Mesendoderm (in vitro differentiated cells): ENCODE results near the gene NLRP1.

Source experiments
- DNase-seq: peaks from one replicate; pipeline ENCODE4 v3.0.0; 2013
- H2AK5ac ChIP-seq: 2 replicates; pipeline ENCODE4 v1.6.1; 2013; ENCODE audit warnings: low read length, inconsistent platforms
- H2BK120ac ChIP-seq: 2 replicates; pipeline ENCODE4 v1.6.1; 2013; ENCODE audit warnings: low read depth, mild to moderate bottlenecking, low read length, moderate library complexity, mixed read lengths
- H2BK15ac ChIP-seq: replicated peaks from 2 replicates; pipeline ENCODE4 v1.6.1; 2013; ENCODE audit warnings: low read depth, mild to moderate bottlenecking, moderate library complexity
- H2BK5ac ChIP-seq: 2 replicates; pipeline ENCODE4 v1.6.1; 2013; ENCODE audit warnings: low read length, inconsistent platforms
- H3K18ac ChIP-seq: 2 replicates; pipeline ENCODE4 v1.6.1; 2013; ENCODE audit warnings: mild to moderate bottlenecking, low read length, mixed read lengths
- H3K23ac ChIP-seq: one replicate; pipeline ENCODE4 v1.6.1; 2013; ENCODE audit warnings: low read length
- H3K27ac ChIP-seq: 2 replicates; pipeline ENCODE4 v1.5.1; 2013; ENCODE audit warnings: low read depth, mild to moderate bottlenecking, inconsistent platforms, low read length, moderate library complexity
- H3K27me3 ChIP-seq: 2 replicates; pipeline ENCODE4 v1.6.1; 2013; ENCODE audit warnings: low read length, control low read depth, mild to moderate bottlenecking, inconsistent platforms; ENCODE audit not compliant: insufficient read depth, poor library complexity
- H3K36me3 ChIP-seq: 2 replicates; pipeline ENCODE4 v1.6.1; 2013; ENCODE audit warnings: low read length, inconsistent platforms; ENCODE audit not compliant: control insufficient read depth, insufficient read depth
- H3K4ac ChIP-seq: one replicate; pipeline ENCODE4 v1.6.1; 2013; ENCODE audit warnings: low read depth, mild to moderate bottlenecking, low read length, moderate library complexity
- H3K4me1 ChIP-seq: 2 replicates; pipeline ENCODE4 v1.6.1; 2013; ENCODE audit warnings: low read depth, low read length, inconsistent platforms; ENCODE audit not compliant: control insufficient read depth
- H3K4me2 ChIP-seq: 2 replicates; pipeline ENCODE4 v1.6.1; 2013; ENCODE audit warnings: low read length
- H3K4me3 ChIP-seq: 2 replicates; pipeline ENCODE4 v1.5.1; 2013; ENCODE audit warnings: mild to moderate bottlenecking, low read length
- H3K56ac ChIP-seq: one replicate; pipeline ENCODE4 v1.6.1; 2013; ENCODE audit warnings: low read length
- H3K79me1 ChIP-seq: 2 replicates; pipeline ENCODE4 v1.6.1; 2013; ENCODE audit warnings: low read length, inconsistent platforms
- H3K79me2 ChIP-seq: 2 replicates; pipeline ENCODE4 v1.6.1; 2013; ENCODE audit warnings: mild to moderate bottlenecking, low read length; ENCODE audit not compliant: control insufficient read depth, insufficient read depth
- H3K9ac ChIP-seq: 2 replicates; pipeline ENCODE4 v1.6.1; 2013; ENCODE audit warnings: low read length, inconsistent platforms
- H4K5ac ChIP-seq: one replicate; pipeline ENCODE4 v1.6.1; 2013; ENCODE audit warnings: low read length
- H4K8ac ChIP-seq: one replicate; pipeline ENCODE4 v1.6.1; 2013; ENCODE audit warnings: low read depth, mild to moderate bottlenecking, control low read depth, low read length, moderate library complexity
- WGBS: extraction: QIAGEN DNeasy Blood & Tissue Kit; methylation state at CpG from one replicate; pipeline ENCODE4 v1.1.7; 2013; ENCODE audit warnings: low lambda C conversion rate, missing lambda C conversion rate; ENCODE audit not compliant: insufficient coverage; ENCODE audit errors: extremely low coverage; 5-methylcytosine and 5-hydroxymethylcytosine counted together

Gene NLRP1

GRCh38 chr17:5527601-5528250 is 56.6 kb downstream of the NLRP1 start:
- Histone ChIP-seq H3K36me3 (no peaks in the 10 kb centered on the region), H3K56ac (no peak overlapping the region), H3K79me2 (no peaks in the 10 kb centered on the region), H2BK5ac (no peak overlapping the region), H2AK5ac (no peak overlapping the region), H3K4me3 (no peak overlapping the region), H2BK120ac (no peak overlapping the region), H3K4me2 (no peak overlapping the region), H3K4me1 (no peaks in the 10 kb centered on the region), H3K18ac (no peak overlapping the region), H4K8ac (no peak overlapping the region), H3K9ac (no peak overlapping the region), H3K27ac (no peak overlapping the region), H3K23ac (no peak overlapping the region), H3K27me3 (no peaks in the 10 kb centered on the region), H3K79me1 (no peaks in the 10 kb centered on the region), H2BK15ac (no peak overlapping the region), H4K5ac (no peak overlapping the region), H3K4ac (no peak overlapping the region)
- DNase-seq = no peak
- WGBS = no CpG with 5 or more reads among the region's 9 CpGs

GRCh38 chr17:5526821-5527598 is 57.3 kb downstream of the NLRP1 start:
- Histone ChIP-seq H3K18ac (no peak overlapping the region), H3K27me3 (no peaks in the 10 kb centered on the region), H3K9ac (no peak overlapping the region), H3K56ac (no peak overlapping the region), H3K23ac (no peak overlapping the region), H3K36me3 (no peaks in the 10 kb centered on the region), H3K27ac (no peak overlapping the region), H2AK5ac (no peak overlapping the region), H3K4me3 (no peak overlapping the region), H3K4me1 (no peaks in the 10 kb centered on the region), H3K4me2 (no peak overlapping the region), H4K5ac (no peak overlapping the region), H4K8ac (no peak overlapping the region), H3K79me1 (no peaks in the 10 kb centered on the region), H3K79me2 (no peaks in the 10 kb centered on the region), H2BK120ac (no peak overlapping the region), H2BK5ac (no peak overlapping the region), H3K4ac (no peak overlapping the region), H2BK15ac (no peak overlapping the region)
- WGBS = no CpG with 5 or more reads among the region's 14 CpGs
- DNase-seq = peak; percentile 20

- H3K4me3 ChIP-seq = no peak overlapping the region
- WGBS = no CpG with 5 or more reads among the region's 5 CpGs
These were observed 61.1 kb downstream of the NLRP1 start for GRCh38 chr17:5523249-5523648.

GRCh38 chr17:5522476-5522875 is 61.8 kb downstream of the NLRP1 start:
- Histone ChIP-seq H3K4me3 (no peak overlapping the region), H4K5ac (no peak overlapping the region), H3K56ac (no peak overlapping the region), H3K27ac (no peak overlapping the region), H3K4ac (no peak overlapping the region), H3K18ac (no peak overlapping the region), H2BK5ac (no peak overlapping the region), H2AK5ac (no peak overlapping the region), H2BK120ac (no peak overlapping the region), H3K23ac (no peak overlapping the region), H3K9ac (no peak overlapping the region), H3K4me2 (no peak overlapping the region), H4K8ac (no peak overlapping the region), H2BK15ac (no peak overlapping the region), H3K36me3 (no peaks in the 10 kb centered on the region), H3K27me3 (no peaks in the 10 kb centered on the region), H3K79me2 (no peaks in the 10 kb centered on the region), H3K79me1 (no peaks in the 10 kb centered on the region), H3K4me1 (no peaks in the 10 kb centered on the region)
- WGBS = no CpG with 5 or more reads among the region's 1 CpG
- peak; percentile 26 for DNase-seq

More at GRCh38 chr17:5523249-5523648, 61.1 kb downstream of the NLRP1 start:
- no peak overlapping the region for H2AK5ac ChIP-seq
- no peaks in the 10 kb centered on the region for H3K36me3 ChIP-seq
- H2BK5ac ChIP-seq = no peak overlapping the region
- no peaks in the 10 kb centered on the region for H3K4me1 ChIP-seq
- no peak overlapping the region for H3K56ac ChIP-seq
- H3K23ac ChIP-seq = no peak overlapping the region
- H2BK15ac ChIP-seq = no peak overlapping the region
- H3K9ac ChIP-seq = no peak overlapping the region
- H3K27ac ChIP-seq = no peak overlapping the region
- H4K8ac ChIP-seq = no peak overlapping the region
- no peak overlapping the region for H3K18ac ChIP-seq
- no peaks in the 10 kb centered on the region for H3K79me2 ChIP-seq
- H3K27me3 ChIP-seq = no peaks in the 10 kb centered on the region
- H3K4ac ChIP-seq = no peak overlapping the region
- no peak overlapping the region for H2BK120ac ChIP-seq
- no peak overlapping the region for H4K5ac ChIP-seq
- H3K79me1 ChIP-seq = no peaks in the 10 kb centered on the region
- DNase-seq = no peak
- no peak overlapping the region for H3K4me2 ChIP-seq

GRCh38 chr17:5516060-5516792 is 68.1 kb downstream of the NLRP1 start:
- H3K36me3 ChIP-seq = no peaks in the 10 kb centered on the region
- peak; percentile 78 for DNase-seq
- H2BK5ac ChIP-seq = no peak overlapping the region
- H3K79me1 ChIP-seq = no peaks in the 10 kb centered on the region
- H3K18ac ChIP-seq = no peak overlapping the region
- no peak overlapping the region for H3K4me3 ChIP-seq
- no CpG with 5 or more reads among the region's 5 CpGs for WGBS
- no peak overlapping the region for H2BK120ac ChIP-seq
- H3K27ac ChIP-seq = no peak overlapping the region
- H3K4me1 ChIP-seq = no peaks in the 10 kb centered on the region
- H3K56ac ChIP-seq = no peak overlapping the region
- no peak overlapping the region for H3K23ac ChIP-seq
- no peaks in the 10 kb centered on the region for H3K27me3 ChIP-seq
- no peak overlapping the region for H3K4ac ChIP-seq
- H3K4me2 ChIP-seq = no peak overlapping the region
- no peak overlapping the region for H2AK5ac ChIP-seq
- H2BK15ac ChIP-seq = no peak overlapping the region
- no peaks in the 10 kb centered on the region for H3K79me2 ChIP-seq
- H4K5ac ChIP-seq = no peak overlapping the region
- no peak overlapping the region for H3K9ac ChIP-seq
- H4K8ac ChIP-seq = no peak overlapping the region
